GM21825 (cell line): Measurements from ENCODE around the gene FEZ2.
A peak's percentile ranks its signal among the peaks of the same experiment; 100 is the strongest.

Source experiments
- ATAC-seq: cut with Tn5 transposase; IDR thresholded peaks from one replicate; pipeline ENCODE4 v1.9.1; 2021; ENCODE audit warnings: mild to moderate bottlenecking, moderate library complexity; ENCODE audit not compliant: unreplicated experiment

The FEZ2 gene

GRCh38 chr2:36534275-36534799 is 63.6 kb downstream of the FEZ2 start:
- no peak for ATAC-seq

GRCh38 chr2:36530983-36531354 is 67.0 kb downstream of the FEZ2 start:
- ATAC-seq, result no peak

- ATAC-seq, result peak; percentile 84
Observed at GRCh38 chr2:36530178-36530982, 67.6 kb downstream of the FEZ2 start.

- peak; percentile 5 for ATAC-seq
Observed at GRCh38 chr2:36528766-36529392, 69.1 kb downstream of the FEZ2 start.

- peak; percentile 65 for ATAC-seq
Observed at GRCh38 chr2:36528274-36528673, 69.7 kb downstream of the FEZ2 start.

- ATAC-seq, result no peak
Observed at GRCh38 chr2:36526226-36526625, 71.7 kb downstream of the FEZ2 start.

GRCh38 chr2:36525245-36525644 is 72.7 kb downstream of the FEZ2 start:
- ATAC-seq, result no peak

- ATAC-seq, result no peak
Observed at GRCh38 chr2:36523153-36523552, 74.8 kb downstream of the FEZ2 start.

GRCh38 chr2:36520431-36520830 is 77.5 kb downstream of the FEZ2 start:
- ATAC-seq, result no peak

- ATAC-seq, result no peak
Observed at GRCh38 chr2:36516136-36516870, 81.7 kb downstream of the FEZ2 start.

- no peak for ATAC-seq
Observed at GRCh38 chr2:36515538-36515937, 82.4 kb downstream of the FEZ2 start.

- no peak for ATAC-seq
Observed at GRCh38 chr2:36513661-36514060, 84.3 kb downstream of the FEZ2 start.

GRCh38 chr2:36512705-36513104 is 85.3 kb downstream of the FEZ2 start:
- no peak for ATAC-seq

- ATAC-seq, result no peak
Observed at GRCh38 chr2:36511858-36512603, 85.9 kb downstream of the FEZ2 start.

GRCh38 chr2:36509075-36509474 is 88.9 kb downstream of the FEZ2 start:
- ATAC-seq, result no peak

- peak; percentile 90 for ATAC-seq
Observed at GRCh38 chr2:36507408-36507812, 90.6 kb downstream of the FEZ2 start.
